DMS 273 treated with DMSO at 0.1 percent for 48 hours (cell line): ENCODE measurements around the gene NFYA.

Source experiments
- DNase-seq: peaks from one replicate; lab custom pipeline; 2025; lab: John Stamatoyannopoulos, UW

NFYA gene

GRCh38 chr6:41073203-41073967 is 611 bp downstream of the NFYA start:
- peak; percentile 70 for DNase-seq

GRCh38 chr6:41073968-41074691 is 1.4 kb downstream of the NFYA start:
- DNase-seq, result peak; percentile 15

GRCh38 chr6:41074692-41075436 is 2.1 kb downstream of the NFYA start:
- no peak for DNase-seq

- no peak for DNase-seq
Measured at GRCh38 chr6:41075651-41076626, 3.2 kb downstream of the NFYA start.

GRCh38 chr6:41077536-41077935 is 4.8 kb downstream of the NFYA start:
- DNase-seq, result no peak

GRCh38 chr6:41078101-41078500 is 5.3 kb downstream of the NFYA start:
- DNase-seq, result no peak

GRCh38 chr6:41079080-41079479 is 6.3 kb downstream of the NFYA start:
- no peak for DNase-seq

GRCh38 chr6:41080621-41081020 is 7.8 kb downstream of the NFYA start:
- DNase-seq, result no peak

- DNase-seq, result no peak
Measured at GRCh38 chr6:41083072-41083471, 10.3 kb downstream of the NFYA start.

GRCh38 chr6:41085182-41085581 is 12.4 kb downstream of the NFYA start:
- DNase-seq, result no peak

- DNase-seq, result no peak
Measured at GRCh38 chr6:41088451-41088850, 15.7 kb downstream of the NFYA start.

- no peak for DNase-seq
Measured at GRCh38 chr6:41090841-41091761, 18.3 kb downstream of the NFYA start.

- DNase-seq, result no peak
Measured at GRCh38 chr6:41092421-41093140, 19.8 kb downstream of the NFYA start.

- DNase-seq, result no peak
Measured at GRCh38 chr6:41093729-41094128, 21.0 kb downstream of the NFYA start.

- DNase-seq, result no peak
Measured at GRCh38 chr6:41097467-41098090, 24.8 kb downstream of the NFYA start.

GRCh38 chr6:41098366-41098765 is 25.6 kb downstream of the NFYA start:
- DNase-seq, result no peak

- no peak for DNase-seq
Measured at GRCh38 chr6:41100871-41101287, 28.1 kb downstream of the NFYA start.

- no peak for DNase-seq
Measured at GRCh38 chr6:41103847-41104246, 31.1 kb downstream of the NFYA start.

- DNase-seq, result no peak
Measured at GRCh38 chr6:41111017-41111416, 38.2 kb downstream of the NFYA start.
